ENCODE measurements around the gene SLC12A8. TPM values are rescaled to one million over a fixed set of nuclear protein-coding genes. Genes with fewer than 3 reads are reported as not detected.

The SLC12A8 gene
- total RNA-seq, 1 donor from 2014 or later = 9.1 TPM

DNA sequence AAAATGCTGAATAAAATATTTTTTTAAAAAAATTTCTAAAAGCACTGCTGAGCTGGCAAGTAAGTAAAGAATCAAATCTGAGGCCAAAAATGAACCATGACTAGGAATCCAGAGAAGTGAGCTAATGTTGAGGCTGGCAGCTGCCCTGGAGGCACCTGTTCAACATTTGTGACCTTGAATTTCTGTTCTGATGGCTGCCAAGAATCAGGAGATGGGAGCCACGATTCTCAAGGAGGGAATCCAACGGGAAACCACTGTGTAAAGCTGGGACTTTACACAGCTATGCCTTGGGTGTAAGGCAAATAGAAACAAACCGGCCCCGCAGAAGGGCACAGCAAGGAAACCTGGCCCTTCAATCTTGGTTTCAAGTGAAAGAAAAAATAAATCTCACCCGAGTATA is 179.4 kb downstream of the SLC12A8 start:
- intact Hi-C loops (cut with DNase I) = no loop called here
- H3K27ac ChIP-seq = peak overlapping the region; percentile 21
- no peak overlapping the region for H3K4me3 ChIP-seq
- peaks cover 44% of the 10 kb centered on the region for H3K4me1 ChIP-seq
- DNase-seq (no peak), ATAC-seq (no peak)
- H3K27me3 ChIP-seq (ENCODE audit: low read depth) = no peaks in the 10 kb centered on the region
- peaks cover 12% of the 10 kb centered on the region for H3K36me3 ChIP-seq
- no peak for TF ChIP-seq CTCF (IDR thresholded peaks at IDR 0.05)
- H3K9me3 ChIP-seq = no peaks in the 10 kb centered on the region

GRCh38 chr3:125032683-125033082 is 179.9 kb downstream of the SLC12A8 start:
- H3K4me1 ChIP-seq = peaks cover 40% of the 10 kb centered on the region
- TF ChIP-seq CTCF (IDR thresholded peaks at IDR 0.05) = no peak
- no peaks in the 10 kb centered on the region for H3K9me3 ChIP-seq
- intact Hi-C loops (cut with DNase I) = no loop called here
- DNase-seq (no peak), ATAC-seq (no peak)
- H3K27ac ChIP-seq = peak overlapping the region; percentile 21
- no peaks in the 10 kb centered on the region for H3K27me3 ChIP-seq (ENCODE audit: low read depth)
- H3K36me3 ChIP-seq = peaks cover 17% of the 10 kb centered on the region
- H3K4me3 ChIP-seq = no peak overlapping the region

Small RNA genes lying within 50 kb of the gene (microRNA-seq; reads per million reads assigned to microRNA genes)
- gene MIR5092 (ENCODE audit: borderline number of aligned reads) = not detected

Other genes with a start within 250 kb of the SLC12A8 start
- 157 TPM for gene HEG1, start 156.8 kb downstream of the SLC12A8 start, total RNA-seq
- gene ZNF148, start 162.6 kb upstream of the SLC12A8 start, total RNA-seq = 48.2 TPM